A549 (cell line): Measurements from ENCODE around the gene PSMD1. TPM values are rescaled to one million over a fixed set of nuclear protein-coding genes. Genes with fewer than 3 reads are reported as not detected.

Experiments used
- ATAC-seq, 2 experiments: fragments of 200-7000 bp in 1 of 2; fragments of >200 bp in 1 of 2; cut with Nextera tagmentation in 1 of 2; cut with Tn5 transposase in 1 of 2; 3 replicates each; pipeline versions ENCODE4 v1.8.0 to v1.9.1; 2018 to 2020; ENCODE audit warnings: mild to moderate bottlenecking in 1 of 2, moderate library complexity in 1 of 2
- CTCF ChIA-PET: fragments of 300-600 bp; sonication (Branson Sonifier 250); formaldehyde crosslinking; extraction: SDS; loops from one replicate; lab custom pipeline; 2021; ENCODE audit warnings: antibody characterized with exemption, inconsistent platforms; lab: Yijun Ruan, JAX
- POLR2A ChIA-PET: fragments of 350-600 bp; formaldehyde crosslinking; extraction: SDS; loops from one replicate; lab custom pipeline; 2021; ENCODE audit warnings: antibody characterized with exemption, inconsistent platforms; lab: Yijun Ruan, JAX
- DNase-seq, 2 experiments: peaks; one replicate each; pipeline versions ENCODE4 v3.0.0 to v3.0.0-alpha.2; 2011 to 2016; ENCODE audit warnings: low read depth in 1 of 2, low spot score in 1 of 2
- FAIRE-seq: peaks from 2 replicates; lab custom pipeline; 2011; peaks lifted over from hg19 to GRCh38; lab: Jason Lieb, UNC
- H3K27ac ChIP-seq, 2 experiments: fragments of >200 bp; sonication (Bioruptor Twin); formaldehyde crosslinking; 3 replicates each; pipeline ENCODE4 v1.5.1; 2016 to 2017
- H3K4me1 ChIP-seq: fragments of >200 bp; sonication (Bioruptor Twin); formaldehyde crosslinking; 3 replicates; pipeline ENCODE4 v1.6.1; 2016
- H3K4me2 ChIP-seq: fragments of >200 bp; sonication (Bioruptor Twin); formaldehyde crosslinking; 3 replicates; pipeline ENCODE4 v1.6.1; 2016
- H3K4me3 ChIP-seq: fragments of >200 bp; sonication (Bioruptor Twin); formaldehyde crosslinking; 3 replicates; pipeline ENCODE4 v1.5.1; 2016
- H3K9me3 ChIP-seq: fragments of >200 bp; sonication (Bioruptor Twin); formaldehyde crosslinking; 3 replicates; pipeline ENCODE4 v1.6.1; 2016
- BHLHE40 ChIP-seq: IDR thresholded peaks from 2 replicates; pipeline ENCODE4 v1.6.1; 2012; ENCODE audit warnings: low read depth, low read length, inconsistent platforms
- CHD2 ChIP-seq: fragments of 150-350 bp; IDR thresholded peaks from 2 replicates; pipeline ENCODE4 v1.6.1; 2014; ENCODE audit warnings: low read length; ENCODE audit not compliant: partially characterized antibody
- EHF ChIP-seq: fragments of 250-450 bp; sonication (Bioruptor Pico); IDR thresholded peaks from 2 replicates; pipeline ENCODE4 v1.5.0; 2020; ENCODE audit warnings: mild to moderate bottlenecking
- ESRRA ChIP-seq: fragments of 150-350 bp; IDR thresholded peaks from 2 replicates; pipeline ENCODE4 v1.6.1; 2014; ENCODE audit warnings: mild to moderate bottlenecking, low read length, borderline replicate concordance
- FOSB ChIP-seq: fragments of 250-450 bp; sonication (Bioruptor Pico); IDR thresholded peaks from 2 replicates; pipeline ENCODE4 v1.5.0; 2020; ENCODE audit warnings: mild to moderate bottlenecking, moderate library complexity
- GATA3 ChIP-seq: IDR thresholded peaks from 2 replicates; pipeline ENCODE4 v1.6.1; 2012; ENCODE audit warnings: borderline replicate concordance
- MAFK ChIP-seq: fragments of 450-650 bp; IDR thresholded peaks from 2 replicates; pipeline ENCODE4 v1.6.1; 2014; ENCODE audit not compliant: partially characterized antibody
- MAZ ChIP-seq: fragments of 150-350 bp; IDR thresholded peaks from 2 replicates; pipeline ENCODE4 v1.6.1; 2014; ENCODE audit warnings: antibody characterized with exemption, low read depth, low read length, borderline replicate concordance
- POLR2AphosphoS2 ChIP-seq: conservative IDR thresholded peaks from 2 replicates; pipeline ENCODE4 v1.6.1; 2012; ENCODE audit warnings: low read length, improper control_type of control experiment, inconsistent platforms
- RCOR1 ChIP-seq: fragments of 150-350 bp; IDR thresholded peaks from 2 replicates; pipeline ENCODE4 v1.6.1; 2014; ENCODE audit warnings: antibody characterized with exemption, low read length, low read depth
- RFX5 ChIP-seq: fragments of 450-650 bp; IDR thresholded peaks from 2 replicates; pipeline ENCODE4 v1.7.1; 2014; ENCODE audit warnings: antibody characterized with exemption, mild to moderate bottlenecking, moderate library complexity
- ZC3H11A ChIP-seq: fragments of 450-650 bp; IDR thresholded peaks from 2 replicates; pipeline ENCODE4 v1.6.1; 2014; ENCODE audit warnings: antibody characterized with exemption, mild to moderate bottlenecking
- ZSCAN20 ChIP-seq: fragments of 250-450 bp; sonication (Bioruptor Pico); IDR thresholded peaks from 2 replicates; pipeline ENCODE4 v1.8.0; 2022; ENCODE audit warnings: mild to moderate bottlenecking, moderate library complexity
- WGBS: methylation state at CpG from one replicate; pipeline ENCODE4 v1.1.6; 2017; ENCODE audit errors: missing lambda C conversion rate; 5-methylcytosine and 5-hydroxymethylcytosine counted together
- polyA plus RNA-seq, 4 experiments: library from polyadenylated mRNA; depleted of rRNA in 3 of 4; stranded (reverse); fragments of >200 nt; fragmentation: RNase III in 1 of 4; extraction: RNeasy Plus Mini Kit Qiagen cat#74134 plus additional on column Dnase treatment in 1 of 4; gene quantifications; 2 replicates in 3 of 4; 3 replicates in 1 of 4; pipeline ENCODE4 v1.2.3, GENCODE V29; 2011 to 2017
- TF ChIP-seq, protein P1 (sequence below): IDR thresholded peaks from 2 replicates; pipeline ENCODE4 v1.6.1; 2012
- TF ChIP-seq, protein P2 (sequence below): IDR thresholded peaks from 2 replicates; pipeline ENCODE4 v1.6.1; 2012
- TF ChIP-seq, protein P3 (sequence below): fragments of >200 bp; sonication (Bioruptor Twin); formaldehyde crosslinking; IDR thresholded peaks from 2 replicates; pipeline ENCODE4 v1.6.1; 2016
- TF ChIP-seq, protein P4 (sequence below): fragments of 450-650 bp; IDR thresholded peaks from 2 replicates; pipeline ENCODE4 v1.6.1; 2014; ENCODE audit warnings: antibody characterized with exemption
- TF ChIP-seq, protein P5 (sequence below): fragments of 250-450 bp; sonication (Bioruptor Pico); IDR thresholded peaks from 2 replicates; pipeline ENCODE4 v1.5.0; 2020; ENCODE audit warnings: low read depth, mild to moderate bottlenecking, moderate library complexity
- TF ChIP-seq, protein P6 (sequence below): fragments of >200 bp; sonication (Bioruptor Twin); formaldehyde crosslinking; IDR thresholded peaks from 3 replicates; pipeline ENCODE4 v1.6.1; 2016

PSMD1 gene
- polyA plus RNA-seq, 2 of the 4 experiments (the other 2 are of a cell fraction), result 122 to 248 TPM

DNA sequence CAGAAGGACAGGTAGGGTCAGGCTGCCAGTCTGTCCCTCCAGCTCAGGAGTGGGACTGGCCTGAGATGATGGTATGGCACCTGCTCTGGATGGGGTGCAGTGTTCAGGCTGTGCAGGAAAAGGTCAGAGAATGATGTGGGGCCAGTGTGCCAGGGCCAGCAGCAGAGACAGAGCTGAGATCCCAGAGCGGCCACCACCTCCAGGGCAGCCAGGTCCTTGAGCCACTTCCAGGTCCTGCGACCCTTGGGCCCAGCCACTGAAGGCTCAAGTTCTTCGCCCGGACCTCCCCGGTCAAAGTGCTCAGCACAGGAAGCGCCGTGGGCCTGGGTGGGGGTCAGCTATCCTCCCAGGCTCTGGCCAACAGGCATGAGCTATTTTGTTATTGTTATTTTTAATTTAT is 129.7 kb downstream of the PSMD1 start:
- DNase-seq (no peak), FAIRE-seq (no peak), ATAC-seq (no peak)
- H3K4me2 ChIP-seq, result no peak overlapping the region
- POLR2A ChIA-PET, result no interaction called here
- 71% methylated on average over 7 of the region's 7 CpGs for WGBS
- no peak for TF ChIP-seq ZC3H11A
- no peak for TF ChIP-seq RFX5
- TF ChIP-seq, protein P1, sequence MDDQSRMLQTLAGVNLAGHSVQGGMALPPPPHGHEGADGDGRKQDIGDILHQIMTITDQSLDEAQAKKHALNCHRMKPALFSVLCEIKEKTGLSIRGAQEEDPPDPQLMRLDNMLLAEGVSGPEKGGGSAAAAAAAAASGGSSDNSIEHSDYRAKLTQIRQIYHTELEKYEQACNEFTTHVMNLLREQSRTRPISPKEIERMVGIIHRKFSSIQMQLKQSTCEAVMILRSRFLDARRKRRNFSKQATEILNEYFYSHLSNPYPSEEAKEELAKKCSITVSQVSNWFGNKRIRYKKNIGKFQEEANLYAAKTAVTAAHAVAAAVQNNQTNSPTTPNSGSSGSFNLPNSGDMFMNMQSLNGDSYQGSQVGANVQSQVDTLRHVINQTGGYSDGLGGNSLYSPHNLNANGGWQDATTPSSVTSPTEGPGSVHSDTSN, result no peak
- TF ChIP-seq MAZ, result no peak
- TF ChIP-seq MAFK, result no peak
- TF ChIP-seq FOSB (CRISPR knock-in tag), result no peak
- TF ChIP-seq GATA3, result no peak
- CTCF ChIA-PET, result interaction anchor here (2.1 kb wide), 1 partner anchor 40 kb away, joined by 5 read pairs; no protein-coding TSS in a partner anchor
- H3K9me3 ChIP-seq, result no peaks in the 10 kb centered on the region
- H3K4me3 ChIP-seq, result no peak overlapping the region
- no peak overlapping the region for H3K27ac ChIP-seq
- peaks cover 8% of the 10 kb centered on the region for H3K4me1 ChIP-seq

DNA sequence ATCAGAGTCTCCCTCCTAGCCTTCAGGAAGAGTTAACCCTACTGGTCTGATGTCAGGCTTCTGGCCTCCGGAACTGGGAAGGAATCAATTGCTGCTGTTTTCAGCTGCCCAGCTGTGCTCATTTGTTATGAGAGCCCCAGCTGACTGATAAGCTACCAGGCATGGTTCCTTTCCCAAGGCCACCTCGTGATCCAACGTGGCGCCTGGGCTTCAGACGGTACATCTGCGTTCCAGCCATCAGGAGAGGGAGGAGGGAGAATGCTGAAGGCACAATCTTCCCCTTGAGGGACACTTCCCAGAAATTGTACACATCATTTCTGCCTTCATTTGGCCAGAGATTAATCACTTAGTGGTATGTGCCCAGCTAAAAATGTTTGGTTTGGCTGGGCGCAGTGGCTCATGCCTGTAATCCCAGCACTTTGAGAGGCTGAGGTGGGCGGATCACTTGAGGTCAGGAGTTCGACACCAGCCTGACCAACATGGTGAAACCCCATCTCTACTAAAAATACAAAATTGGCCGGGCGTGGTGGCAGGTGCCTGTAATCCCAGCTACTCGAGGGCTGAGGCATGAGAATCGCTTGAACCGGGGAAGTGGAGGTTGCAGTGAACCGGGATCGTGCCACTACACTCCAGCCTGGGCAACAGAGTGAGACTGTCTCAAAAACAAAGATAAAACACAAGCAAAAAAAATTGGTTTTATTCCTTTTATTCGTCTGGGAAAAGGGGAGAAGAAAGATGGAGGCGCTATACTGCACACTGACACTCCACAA is 131.3 kb downstream of the PSMD1 start:
- DNase-seq (no peak), FAIRE-seq (no peak), ATAC-seq (no peak)
- no peak overlapping the region for H3K4me2 ChIP-seq
- ChIA-PET POLR2A (no interaction called here), CTCF (interaction anchor here (1.0 to 2.1 kb wide), 3 partner anchors 39 to 224 kb away, joined by 3 to 5 read pairs (median 4); no protein-coding TSS in a partner anchor)
- no peak overlapping the region for H3K4me3 ChIP-seq
- no peak overlapping the region for H3K27ac ChIP-seq
- no peaks in the 10 kb centered on the region for H3K9me3 ChIP-seq
- no peak for TF ChIP-seq ESRRA
- TF ChIP-seq, protein P2, sequence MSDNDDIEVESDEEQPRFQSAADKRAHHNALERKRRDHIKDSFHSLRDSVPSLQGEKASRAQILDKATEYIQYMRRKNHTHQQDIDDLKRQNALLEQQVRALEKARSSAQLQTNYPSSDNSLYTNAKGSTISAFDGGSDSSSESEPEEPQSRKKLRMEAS, result no peak
- TF ChIP-seq RCOR1, result no peak
- no peak for TF ChIP-seq POLR2AphosphoS2
- TF ChIP-seq GATA3, result no peak
- TF ChIP-seq, protein P3, sequence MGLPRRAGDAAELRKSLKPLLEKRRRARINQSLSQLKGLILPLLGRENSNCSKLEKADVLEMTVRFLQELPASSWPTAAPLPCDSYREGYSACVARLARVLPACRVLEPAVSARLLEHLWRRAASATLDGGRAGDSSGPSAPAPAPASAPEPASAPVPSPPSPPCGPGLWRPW, result no peak
- TF ChIP-seq, protein P4, sequence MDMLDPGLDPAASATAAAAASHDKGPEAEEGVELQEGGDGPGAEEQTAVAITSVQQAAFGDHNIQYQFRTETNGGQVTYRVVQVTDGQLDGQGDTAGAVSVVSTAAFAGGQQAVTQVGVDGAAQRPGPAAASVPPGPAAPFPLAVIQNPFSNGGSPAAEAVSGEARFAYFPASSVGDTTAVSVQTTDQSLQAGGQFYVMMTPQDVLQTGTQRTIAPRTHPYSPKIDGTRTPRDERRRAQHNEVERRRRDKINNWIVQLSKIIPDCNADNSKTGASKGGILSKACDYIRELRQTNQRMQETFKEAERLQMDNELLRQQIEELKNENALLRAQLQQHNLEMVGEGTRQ, result no peak
- no peak for TF ChIP-seq ZSCAN20 (CRISPR knock-in tag)
- TF ChIP-seq MAZ, result no peak
- TF ChIP-seq EHF (CRISPR knock-in tag), result no peak
- TF ChIP-seq, protein P5, sequence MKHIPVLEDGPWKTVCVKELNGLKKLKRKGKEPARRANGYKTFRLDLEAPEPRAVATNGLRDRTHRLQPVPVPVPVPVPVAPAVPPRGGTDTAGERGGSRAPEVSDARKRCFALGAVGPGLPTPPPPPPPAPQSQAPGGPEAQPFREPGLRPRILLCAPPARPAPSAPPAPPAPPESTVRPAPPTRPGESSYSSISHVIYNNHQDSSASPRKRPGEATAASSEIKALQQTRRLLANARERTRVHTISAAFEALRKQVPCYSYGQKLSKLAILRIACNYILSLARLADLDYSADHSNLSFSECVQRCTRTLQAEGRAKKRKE (CRISPR knock-in tag), result no peak
- TF ChIP-seq CHD2, result no peak
- no peak for TF ChIP-seq BHLHE40
- TF ChIP-seq, protein P6, sequence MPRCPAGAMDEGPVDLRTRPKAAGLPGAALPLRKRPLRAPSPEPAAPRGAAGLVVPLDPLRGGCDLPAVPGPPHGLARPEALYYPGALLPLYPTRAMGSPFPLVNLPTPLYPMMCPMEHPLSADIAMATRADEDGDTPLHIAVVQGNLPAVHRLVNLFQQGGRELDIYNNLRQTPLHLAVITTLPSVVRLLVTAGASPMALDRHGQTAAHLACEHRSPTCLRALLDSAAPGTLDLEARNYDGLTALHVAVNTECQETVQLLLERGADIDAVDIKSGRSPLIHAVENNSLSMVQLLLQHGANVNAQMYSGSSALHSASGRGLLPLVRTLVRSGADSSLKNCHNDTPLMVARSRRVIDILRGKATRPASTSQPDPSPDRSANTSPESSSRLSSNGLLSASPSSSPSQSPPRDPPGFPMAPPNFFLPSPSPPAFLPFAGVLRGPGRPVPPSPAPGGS, result no peak
- no peaks in the 10 kb centered on the region for H3K4me1 ChIP-seq
- WGBS, result 80% methylated on average over 17 of the region's 18 CpGs
